HS-27A (cell line): ENCODE data around the gene MYNN.

Experiments used
- DNase-seq: peaks from one replicate; pipeline ENCODE4 v3.0.0-alpha.2; 2012; ENCODE audit warnings: low read depth, missing footprints

The MYNN gene

DNA sequence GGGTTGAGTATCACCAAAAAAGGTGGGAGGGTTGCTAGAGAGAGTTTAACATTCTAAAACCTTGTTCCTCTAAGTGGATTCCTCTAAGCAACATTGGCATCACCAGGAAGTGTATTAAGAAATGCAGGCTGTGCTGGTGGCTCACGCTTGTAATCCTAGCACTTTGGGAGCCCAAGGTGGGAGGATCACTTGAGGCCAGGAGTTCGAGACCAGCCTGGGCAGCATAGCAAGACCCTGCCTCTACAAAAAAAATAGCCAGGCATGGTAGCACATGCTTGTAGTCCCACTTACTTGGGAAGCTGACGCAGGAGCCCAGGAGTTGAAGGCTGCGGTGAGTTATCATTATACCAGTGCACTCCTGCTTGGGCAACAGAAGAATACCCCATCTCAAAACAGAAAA, 4.6 kb downstream of the MYNN start:
- no peak for DNase-seq

GRCh38 chr3:169780742-169781141, 7.5 kb downstream of the MYNN start:
- no peak for DNase-seq

DNA sequence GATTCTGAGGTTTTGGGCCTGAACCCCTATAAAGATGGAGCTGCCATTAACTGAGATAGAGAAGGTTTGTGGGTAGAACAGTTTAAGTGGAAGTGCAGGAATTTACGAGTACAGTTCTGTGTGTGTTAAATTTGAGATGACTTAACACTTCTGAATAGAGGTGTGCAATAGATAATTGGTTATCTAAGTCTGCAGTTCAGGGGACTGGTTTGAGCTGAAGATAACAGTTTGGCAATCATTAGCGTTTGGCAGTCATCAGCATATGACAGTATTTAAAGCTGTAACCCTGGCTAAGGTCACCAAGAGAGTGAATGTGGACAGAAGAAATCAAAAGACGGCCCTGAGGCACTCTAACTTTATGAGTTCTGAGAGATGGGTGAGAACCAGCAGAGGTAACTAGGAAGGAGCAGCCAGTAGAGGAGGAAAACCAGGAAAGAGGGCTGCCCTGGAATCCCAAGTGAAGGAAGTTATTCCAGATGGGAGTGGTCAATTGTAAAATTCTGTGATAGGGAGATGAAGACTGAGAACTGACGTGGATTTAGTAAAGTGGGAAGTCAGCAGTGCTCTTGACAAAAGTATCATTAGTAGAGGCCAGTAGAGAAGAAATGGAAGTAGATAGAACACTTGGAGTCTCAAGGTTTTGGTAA, 8.1 kb downstream of the MYNN start:
- no peak for DNase-seq

GRCh38 chr3:169787120-169787519, 13.9 kb downstream of the MYNN start:
- DNase-seq: no peak

GRCh38 chr3:169787791-169788190, 14.6 kb downstream of the MYNN start:
- DNase-seq: no peak

- no peak for DNase-seq
Observed at GRCh38 chr3:169790219-169790618, 17.0 kb downstream of the MYNN start.

GRCh38 chr3:169790687-169791429, 17.7 kb downstream of the MYNN start:
- DNase-seq: no peak

DNA sequence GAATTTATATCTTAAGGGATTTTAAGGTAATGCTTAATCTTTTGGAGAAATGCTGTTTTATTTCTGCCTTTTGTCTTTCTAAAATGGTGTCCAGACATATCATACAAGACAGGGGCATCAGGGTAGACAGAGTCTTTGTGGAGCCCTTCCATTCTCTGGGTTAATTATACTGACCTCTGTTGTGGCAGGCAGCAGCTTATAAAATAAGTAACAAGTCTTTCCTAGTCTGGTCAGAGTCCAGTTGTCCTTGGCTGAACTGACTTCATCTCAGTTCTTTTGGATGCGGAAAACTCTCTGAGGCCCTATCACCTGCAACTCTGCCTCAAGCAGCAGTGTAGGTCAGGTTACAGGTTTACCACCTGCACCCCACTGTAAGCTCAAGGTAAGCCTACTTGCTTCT, 19.2 kb downstream of the MYNN start:
- DNase-seq: no peak

DNA sequence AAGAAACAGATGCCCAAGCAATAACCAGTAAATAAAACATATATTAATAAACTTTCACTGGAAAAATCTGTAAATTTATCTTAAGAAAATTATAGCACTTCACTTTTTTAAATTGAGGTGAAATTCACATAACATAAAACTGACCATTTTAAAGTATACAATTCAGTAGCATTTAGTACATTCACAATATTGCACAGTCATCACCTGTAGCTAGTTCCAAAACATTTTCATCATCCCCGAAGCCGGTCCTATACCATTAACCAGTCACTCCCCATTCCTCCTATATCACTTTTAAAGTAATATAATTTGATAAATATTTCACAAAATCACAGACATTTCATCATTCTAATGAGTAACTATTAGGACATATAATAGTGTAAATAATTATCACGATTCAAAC, 31.5 kb downstream of the MYNN start:
- DNase-seq: no peak

DNA sequence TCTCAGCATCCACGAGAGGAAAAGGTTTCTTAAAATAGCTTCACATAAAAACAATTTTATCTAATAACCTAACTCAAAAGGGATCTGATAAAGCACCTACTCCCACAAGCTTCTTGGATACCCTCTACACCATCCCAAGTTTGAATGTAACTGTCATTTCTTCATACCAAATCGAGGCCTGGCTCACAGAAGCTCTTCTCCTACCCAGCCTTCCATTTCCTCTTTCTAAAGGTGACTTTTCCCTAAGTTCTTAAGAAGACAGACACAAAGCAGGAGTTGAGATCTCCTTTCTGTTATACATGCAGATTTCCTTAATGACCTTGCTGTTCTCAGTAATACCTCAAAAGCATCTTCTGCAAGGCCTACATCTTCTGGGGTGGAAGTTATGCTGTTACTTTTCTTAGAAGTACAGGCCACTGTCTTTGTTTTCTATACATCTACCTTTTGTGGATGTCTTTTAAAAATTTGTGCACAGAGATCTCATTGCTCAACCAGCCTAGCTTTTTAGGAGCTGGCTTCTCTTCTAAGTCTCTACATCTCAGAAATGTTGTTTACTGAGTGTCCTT, 36.1 kb downstream of the MYNN start:
- no peak for DNase-seq

DNA sequence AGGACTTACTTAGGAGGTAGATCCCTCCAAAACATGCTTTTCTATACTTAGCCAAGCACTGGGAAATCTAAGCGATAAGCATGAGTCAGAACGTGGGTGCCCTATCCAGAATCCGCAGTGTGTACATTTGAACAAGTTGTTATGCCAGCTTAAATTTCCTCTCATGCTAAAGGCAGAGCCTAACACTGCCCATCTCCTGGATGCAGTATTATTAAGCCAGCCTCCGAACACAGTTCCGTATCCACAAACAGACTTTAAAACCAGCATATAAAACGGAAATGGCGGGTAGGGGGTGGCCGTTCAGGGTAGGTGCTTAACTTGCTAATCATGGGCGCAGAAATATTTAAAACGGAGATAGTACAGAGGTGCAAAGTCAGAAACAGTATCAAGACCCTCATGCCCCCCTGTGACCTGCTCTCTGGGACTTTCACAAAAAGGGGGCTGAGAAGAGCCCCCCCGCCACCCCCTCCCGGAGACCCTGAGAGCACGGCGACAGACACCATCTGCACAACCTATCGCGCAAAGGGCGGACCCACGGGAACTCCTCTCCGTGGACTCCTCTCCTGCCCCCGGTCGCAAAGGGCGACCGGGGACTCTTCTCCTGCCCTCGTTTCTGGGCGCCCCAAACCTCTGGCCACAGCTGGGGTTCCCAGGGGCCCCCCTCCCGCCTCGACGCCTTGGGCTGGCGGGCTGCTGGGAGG, 38.6 kb downstream of the MYNN start:
- DNase-seq: no peak

- DNase-seq: no peak
Observed at GRCh38 chr3:169812332-169813235, 39.4 kb downstream of the MYNN start, which contains the start of the genes LRRC34 and LRRIQ4. Gene LRRC34, minus strand, starts transcription at chr3:169812904. Its CDS starts 356 bp downstream, at chr3:169812548. Gene LRRIQ4, plus strand, starts transcription at chr3:169812870. Its CDS starts 9,052 bp downstream, at chr3:169821922.

DNA sequence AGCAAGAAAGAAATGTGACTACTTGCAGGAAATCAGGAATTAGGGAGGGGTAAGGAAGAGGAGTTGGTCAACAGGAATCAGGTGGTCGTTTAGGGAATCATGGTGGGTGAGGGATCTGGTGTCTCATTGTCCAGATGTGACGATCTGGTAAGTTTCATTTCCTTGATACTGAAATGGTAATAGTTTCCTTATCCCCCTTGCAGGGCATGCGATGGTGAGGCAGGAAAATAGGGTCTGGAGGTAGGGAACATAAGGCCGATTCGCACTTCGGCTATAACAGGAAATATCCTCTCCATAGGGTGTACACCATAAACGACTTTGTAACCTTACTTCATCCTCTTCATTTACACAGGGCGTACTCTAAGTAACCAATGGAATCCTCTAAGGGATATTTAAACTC, 40.1 kb downstream of the MYNN start:
- DNase-seq: no peak

DNA sequence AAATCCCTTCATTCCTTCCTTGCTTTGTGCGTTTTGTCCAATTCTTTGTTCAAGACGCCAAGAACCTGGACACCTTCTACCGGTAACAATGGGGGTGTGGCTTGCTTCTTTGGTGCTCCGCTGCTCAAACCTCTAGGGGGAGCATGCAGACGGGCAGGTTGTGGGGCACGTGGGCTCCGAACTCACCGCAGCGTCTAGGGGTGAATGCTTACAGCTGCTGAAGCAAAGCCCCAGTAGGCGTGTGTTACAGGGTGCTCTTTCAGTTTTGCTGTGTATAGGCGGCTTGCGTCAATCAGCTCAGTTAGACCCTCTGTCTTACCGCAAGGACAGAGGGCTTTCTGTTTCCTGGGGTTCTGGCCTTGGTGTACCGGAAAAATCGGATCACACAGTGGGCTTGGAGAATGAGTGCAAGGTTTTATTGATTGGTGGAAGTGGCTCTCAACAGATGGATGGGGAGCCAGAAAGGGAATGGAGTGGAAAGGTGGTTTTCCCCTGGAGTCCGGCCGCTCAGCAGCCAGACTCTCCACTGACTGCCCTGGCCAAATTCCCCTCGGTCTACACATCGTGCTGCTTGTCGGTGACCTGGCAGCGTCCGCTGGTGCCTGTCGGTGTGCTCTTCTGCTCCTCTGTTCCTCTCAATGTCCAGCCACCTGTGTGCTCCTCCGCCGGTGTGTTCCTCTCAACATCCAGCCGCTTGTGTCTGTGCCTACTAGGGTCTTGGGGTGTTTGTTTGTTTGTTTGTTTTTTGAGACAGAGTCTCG, 40.7 kb downstream of the MYNN start:
- no peak for DNase-seq

- DNase-seq: no peak
Observed at GRCh38 chr3:169815590-169816150, 42.5 kb downstream of the MYNN start.

DNA sequence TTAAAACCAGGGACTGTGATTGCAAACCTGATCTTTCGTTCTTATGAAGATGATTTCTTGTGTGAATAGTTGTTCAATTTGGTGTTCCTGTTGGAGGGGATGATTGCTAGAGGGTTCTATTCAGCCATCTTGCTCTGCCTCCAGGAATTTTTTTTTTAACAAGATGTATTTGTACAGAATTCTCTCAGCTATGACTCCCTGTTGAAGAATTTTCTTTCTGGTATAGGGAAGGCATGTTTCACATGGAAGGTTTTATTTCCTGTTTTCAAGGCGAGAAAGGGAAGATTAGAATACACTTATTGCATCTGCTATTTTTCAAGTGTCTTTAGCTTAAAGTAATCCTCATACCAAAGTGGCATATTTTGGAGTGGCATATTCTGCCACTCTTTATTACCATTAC, 45.1 kb downstream of the MYNN start:
- no peak for DNase-seq

GRCh38 chr3:169822091-169822490, 48.9 kb downstream of the MYNN start:
- no peak for DNase-seq

GRCh38 chr3:169822540-169822939, 49.3 kb downstream of the MYNN start:
- no peak for DNase-seq

DNA sequence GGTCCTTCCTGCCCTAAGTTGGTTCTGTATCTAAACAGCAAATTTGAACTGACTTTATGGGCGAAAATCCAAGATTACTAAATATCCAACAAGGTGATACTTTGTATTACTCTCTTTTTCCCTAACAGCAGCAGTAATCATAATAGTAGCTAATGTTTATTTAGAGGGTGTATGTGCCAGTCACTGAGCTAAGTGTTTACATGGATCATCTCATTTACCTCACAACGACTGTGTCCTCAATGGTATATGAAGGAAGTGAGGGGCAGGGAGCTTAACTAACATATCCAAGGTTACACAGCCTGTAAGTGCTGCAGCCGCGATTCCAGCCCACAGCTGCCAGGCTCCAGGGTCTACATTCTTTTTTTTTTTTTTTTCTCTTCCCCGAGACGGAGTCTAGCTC, 49.8 kb downstream of the MYNN start:
- DNase-seq: no peak

DNA sequence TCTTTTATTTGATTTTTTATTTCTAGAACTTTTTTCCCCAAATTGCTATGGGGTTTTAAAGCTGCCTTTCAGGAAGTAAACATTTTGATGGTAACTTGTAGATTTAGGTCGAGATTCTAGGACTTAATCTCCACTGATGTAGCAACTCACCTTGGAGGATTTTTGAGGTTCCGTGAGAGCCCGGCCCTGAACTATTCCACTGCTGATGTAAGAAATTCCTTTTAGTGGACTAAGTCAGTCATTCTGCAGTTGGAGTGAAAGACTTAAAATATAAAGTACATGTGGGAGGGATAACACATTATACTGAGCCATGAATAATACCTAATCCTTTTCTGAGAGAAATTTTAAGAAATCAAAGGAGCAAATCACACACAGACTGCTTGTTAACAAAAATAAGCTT, 52.1 kb downstream of the MYNN start:
- DNase-seq: no peak

DNA sequence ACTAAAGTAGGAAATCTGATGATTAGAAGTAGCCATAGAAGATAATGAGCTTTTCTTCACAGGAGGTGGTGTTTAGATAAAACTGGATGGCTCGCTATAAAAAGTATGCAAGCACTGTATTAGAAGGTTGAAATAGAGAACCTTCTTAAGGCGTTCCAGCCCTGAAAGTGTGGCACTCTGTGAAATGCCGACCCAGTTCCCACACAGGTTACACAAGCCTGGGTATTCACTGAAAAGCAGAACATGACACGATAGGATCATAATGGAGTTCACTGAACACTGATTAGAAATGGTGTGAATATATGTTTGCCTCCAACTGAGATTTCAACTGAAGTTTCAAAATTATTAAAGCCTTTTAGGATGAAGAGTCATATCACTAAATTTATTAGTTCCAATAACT, 54.5 kb downstream of the MYNN start:
- no peak for DNase-seq
